HCT116 (cell line): ENCODE data around the gene C1orf159. TPM values are rescaled to one million over a fixed set of nuclear protein-coding genes. Genes with fewer than 3 reads are reported as not detected.

ENCODE experiments used
- ATAC-seq: fragments of 200-7000 bp; cut with Tn5 transposase; 2 replicates; pipeline ENCODE4 v1.9.1; 2020; ENCODE audit warnings: mild to moderate bottlenecking, moderate library complexity
- BruUV-seq: library from RNA; stranded (reverse); fragments of 400-500 nt; replicated peaks from 2 replicates; lab custom pipeline; 2021; lab: Mats Ljungman, UMichigan
- CTCF ChIA-PET: fragments of 300-600 bp; sonication (Branson Sonifier 250); formaldehyde crosslinking; loops from one replicate; lab custom pipeline; 2021; ENCODE audit warnings: antibody characterized with exemption; lab: Charles Lee
- POLR2A ChIA-PET: fragments of 300-600, 350-600 bp; sonication (Branson Sonifier 250); formaldehyde crosslinking; loops from one replicate; lab custom pipeline; 2021; ENCODE audit warnings: antibody characterized with exemption; lab: Charles Lee
- RAD21 ChIA-PET, 2 experiments: fragments of 300-600 bp; sonication (Branson Sonifier 250); formaldehyde crosslinking; loops; one replicate each; lab custom pipeline; 2023; ENCODE audit warnings: low total read pairs in 2 of 2; ENCODE audit not compliant: uncharacterized antibody in 2 of 2, unreplicated experiment in 2 of 2, low non-redundant PET in 1 of 2; lab: Charles Lee
- DNase-seq: peaks from one replicate; pipeline ENCODE4 v3.0.0-alpha.2; 2010; ENCODE audit warnings: low read depth, low spot score
- H2AFZ ChIP-seq: fragments of 200-600 bp; shearing (Covaris generic), sonication (generic); 2 replicates; pipeline ENCODE4 v1.6.1; 2017; ENCODE audit warnings: low read depth, mixed run types, mixed read lengths, antibody characterized with exemption, low read length; ENCODE audit not compliant: poor library complexity, severe bottlenecking
- H3K27ac ChIP-seq: 2 replicates; pipeline ENCODE4 v1.5.1; 2012; ENCODE audit warnings: low read depth, low read length
- H3K27me3 ChIP-seq: fragments of 200-600 bp; sonication (generic); 2 replicates; pipeline ENCODE4 v1.6.1; 2016; ENCODE audit warnings: mixed run types, low read length, mixed read lengths; ENCODE audit not compliant: insufficient read depth
- H3K36me3 ChIP-seq, 2 experiments: fragments of 200-500 bp in 1 of 2; fragments of 200-600 bp in 1 of 2; sonication (Bioruptor generic) in 1 of 2; sonication (generic) in 1 of 2; 2 replicates each; pipeline versions ENCODE4 v1.5.1 to v1.6.1; 2014 to 2016; ENCODE audit warnings: low read length in 2 of 2, inconsistent platforms in 1 of 2, mixed read lengths in 1 of 2, mixed run types in 1 of 2; ENCODE audit not compliant: insufficient read depth in 2 of 2, control insufficient read depth in 1 of 2
- H3K4me1 ChIP-seq, 2 experiments: fragments of 200-600 bp in 1 of 2; sonication (generic) in 1 of 2; 2 replicates each; pipeline versions ENCODE4 v1.5.1 to v1.6.1; 2012 to 2017; ENCODE audit warnings: low read length in 2 of 2, inconsistent platforms in 1 of 2, mild to moderate bottlenecking in 1 of 2, mixed read lengths in 1 of 2, mixed run types in 1 of 2, moderate library complexity in 1 of 2; ENCODE audit not compliant: insufficient read depth in 2 of 2, control insufficient read depth in 1 of 2
- H3K4me2 ChIP-seq: fragments of 200-600 bp; sonication (generic); 2 replicates; pipeline ENCODE4 v1.6.1; 2017; ENCODE audit warnings: mixed run types, low read length, mixed read lengths
- H3K4me3 ChIP-seq, 2 experiments: fragments of 200-600 bp in 1 of 2; sonication (generic) in 1 of 2; replicated peaks in 1 of 2; 2 replicates each; pipeline ENCODE4 v1.5.1; 2011 to 2016; ENCODE audit warnings: low read length in 2 of 2, control low read depth in 1 of 2, low read depth in 1 of 2, mild to moderate bottlenecking in 1 of 2, mixed read lengths in 1 of 2, mixed run types in 1 of 2
- H3K79me2 ChIP-seq: fragments of 200-600 bp; sonication (generic); 2 replicates; pipeline ENCODE4 v1.6.1; 2017; ENCODE audit warnings: mild to moderate bottlenecking, mixed run types, low read length, moderate library complexity, mixed read lengths; ENCODE audit not compliant: insufficient read depth
- H3K9ac ChIP-seq: fragments of 200-600 bp; sonication (generic); 2 replicates; pipeline ENCODE4 v1.6.1; 2016; ENCODE audit warnings: low read length, mixed read lengths
- H3K9me2 ChIP-seq: fragments of 200-600 bp; sonication (generic), shearing (Covaris generic); 2 replicates; pipeline ENCODE4 v1.6.1; 2017; ENCODE audit warnings: mixed run types, mild to moderate bottlenecking, moderate library complexity; ENCODE audit not compliant: insufficient read depth
- H3K9me3 ChIP-seq, 2 experiments: fragments of 200-500 bp in 1 of 2; fragments of 200-600 bp in 1 of 2; sonication (Bioruptor generic) in 1 of 2; sonication (generic) in 1 of 2; 2 replicates each; pipeline ENCODE4 v1.6.1; 2014 to 2017; ENCODE audit warnings: low read length in 2 of 2, mixed read lengths in 2 of 2, inconsistent platforms in 1 of 2, low read depth in 1 of 2, mild to moderate bottlenecking in 1 of 2, mixed run types in 1 of 2, moderate library complexity in 1 of 2; ENCODE audit not compliant: control insufficient read depth in 1 of 2, insufficient read depth in 1 of 2
- H4K20me1 ChIP-seq: fragments of 200-600 bp; sonication (generic), shearing (Covaris generic); 2 replicates; pipeline ENCODE4 v1.6.1; 2017; ENCODE audit warnings: mixed run types, mild to moderate bottlenecking, moderate library complexity; ENCODE audit not compliant: insufficient read depth
- CEBPB ChIP-seq: IDR thresholded peaks from 2 replicates; pipeline ENCODE4 v1.6.1; 2012; ENCODE audit warnings: low read depth
- POLR2A ChIP-seq: IDR thresholded peaks from 2 replicates; pipeline ENCODE4 v1.7.0; 2011; ENCODE audit warnings: borderline replicate concordance; ENCODE audit not compliant: insufficient read depth, insufficient read length; ENCODE audit errors: extremely low read depth
- SRF ChIP-seq: IDR thresholded peaks from 2 replicates; pipeline ENCODE4 v1.6.1; 2012; ENCODE audit warnings: low read depth
- intact Hi-C: fragments of 100-400 bp; cut with micrococcal nuclease; formaldehyde crosslinking; loops from 2 replicates; pipeline ENCODE4 v1.10.0; 2022
- total RNA-seq: library from RNA; stranded (reverse); gene quantifications from one replicate; pipeline ENCODE4 v1.2.1, GENCODE V29; 2021; ENCODE audit not compliant: unreplicated experiment

The C1orf159 gene
- total RNA-seq, 1 experiment from 2014 or later: 22.7 TPM

DNA sequence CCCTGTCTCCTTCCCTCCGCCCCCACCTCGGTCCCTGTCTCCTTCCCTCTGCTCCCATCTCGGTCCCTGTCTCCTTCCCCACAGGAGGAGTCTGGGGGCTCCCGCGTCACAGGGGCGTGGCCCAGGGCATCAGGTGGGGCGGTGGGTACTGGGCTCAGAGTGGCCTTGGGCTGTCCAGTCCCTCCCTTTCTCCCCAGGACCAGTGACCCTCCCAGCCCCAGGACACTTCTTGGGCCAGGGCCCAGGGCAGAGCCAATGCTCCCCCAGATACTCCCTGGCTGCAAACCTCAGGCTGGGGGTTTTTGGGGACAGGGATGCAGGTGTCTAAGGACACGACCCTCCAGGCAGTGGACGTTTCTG is 35.0 kb downstream of the C1orf159 start:
- ChIA-PET CTCF (no interaction called here), RAD21 (no interaction called here), POLR2A (no interaction called here)
- Histone ChIP-seq H3K4me3 (no peak overlapping the region), H3K27ac (no peak overlapping the region; the same call in 1 of the 2 replicates), H4K20me1 (no peaks in the 10 kb centered on the region), H3K9me3 (no peaks in the 10 kb centered on the region), H3K4me2 (no peak overlapping the region), H3K79me2 (no peaks in the 10 kb centered on the region), H3K9ac (no peak overlapping the region), H2AFZ (no peak overlapping the region), H3K9me2 (no peaks in the 10 kb centered on the region), H3K4me1 (peaks cover 10 to 18% of the 10 kb centered on the region in 2 experiments), H3K27me3 (no peaks in the 10 kb centered on the region), H3K36me3 (no peaks in the 10 kb centered on the region)
- no peak for DNase-seq
- no TSS peak for BruUV-seq
- intact Hi-C loops: no loop called here
- no peak for ATAC-seq
- TF ChIP-seq CEBPB: no peak

DNA sequence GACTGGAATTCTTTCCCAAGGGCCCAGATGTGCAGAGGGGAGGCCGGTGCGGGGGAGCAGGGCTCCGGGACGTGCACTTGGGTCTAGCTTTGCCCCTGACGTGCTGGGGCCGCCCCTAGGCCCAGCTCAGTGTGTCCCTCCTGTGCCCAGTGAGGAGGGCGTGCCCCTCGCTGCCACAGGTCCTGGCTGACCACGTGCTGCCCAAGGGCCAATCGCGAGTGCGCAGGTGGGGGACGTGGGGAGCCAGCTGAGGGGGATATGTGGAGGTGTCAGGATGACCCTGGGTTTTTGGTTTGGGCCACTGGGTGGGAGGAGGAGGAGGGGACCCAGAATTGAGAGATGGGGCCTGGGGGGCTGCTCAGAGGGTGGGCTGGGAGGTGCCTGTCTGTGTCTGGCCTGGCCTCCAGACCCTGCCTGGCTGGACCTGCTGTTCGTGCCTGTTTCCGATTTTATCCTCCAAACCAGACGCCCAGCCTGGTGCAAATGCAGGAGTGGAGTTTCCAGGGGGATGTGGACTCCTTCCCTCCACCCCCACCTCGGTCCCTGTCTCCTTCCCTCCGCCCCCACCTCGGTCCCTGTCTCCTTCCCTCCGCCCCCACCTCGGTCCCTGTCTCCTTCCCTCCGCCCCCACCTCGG is 35.6 kb downstream of the C1orf159 start:
- H3K4me1 ChIP-seq: peaks cover 10 to 21% of the 10 kb centered on the region in 2 experiments
- no peaks in the 10 kb centered on the region for H3K36me3 ChIP-seq
- ATAC-seq (peak; percentile 88), DNase-seq (peak; percentile 42)
- no TSS peak for BruUV-seq
- TF ChIP-seq POLR2A (peak; percentile 10), SRF (no peak)
- intact Hi-C loops: no loop called here
- RAD21 ChIA-PET: interaction anchor here in 1 of 2 experiments (1.5 kb wide), 1 partner anchor 36 kb away, joined by 3 read pairs; the partner anchor contains the start of gene C1orf159
- peak overlapping the region; percentile 95 for H3K27ac ChIP-seq
- H3K9ac ChIP-seq: peak overlapping the region; percentile 71
- H3K27me3 ChIP-seq: no peaks in the 10 kb centered on the region
- no peaks in the 10 kb centered on the region for H3K79me2 ChIP-seq
- peak overlapping the region; percentile 84 for H3K4me2 ChIP-seq
- no peaks in the 10 kb centered on the region for H3K9me2 ChIP-seq
- no peak overlapping the region for H2AFZ ChIP-seq
- CTCF ChIA-PET: interaction anchor here (1.7 kb wide), 1 partner anchor 78 kb away, joined by 4 read pairs; no protein-coding TSS in a partner anchor
- POLR2A ChIA-PET: interaction anchor here (0.6 to 0.8 kb wide), 3 partner anchors 10 to 78 kb away, joined by 3 to 4 read pairs (median 3); no protein-coding TSS in a partner anchor
- H4K20me1 ChIP-seq: no peaks in the 10 kb centered on the region
- H3K4me3 ChIP-seq: peak overlapping the region; percentile 39 to 44
- H3K9me3 ChIP-seq: no peaks in the 10 kb centered on the region
